ENCODE data around the gene GPBP1L1.

GRCh38 chr1:45704637-45705036 lies 18.3 kb upstream of the GPBP1L1 start:
- TF ChIP-seq POLR2A (IDR thresholded peaks at IDR 0.05; ENCODE audit: low read depth, low read length) (no peak), POLR2AphosphoS5 (IDR thresholded peaks at IDR 0.05; ENCODE audit: low read depth, low read length) (no peak), TAF1 (IDR thresholded peaks at IDR 0.05; ENCODE audit: borderline replicate concordance, low read depth, low read length) (no peak)
